Measurements from ENCODE around the gene ACTR2. TPM values are rescaled to one million over a fixed set of nuclear protein-coding genes. Genes with fewer than 3 reads are reported as not detected.
"Not testable (repeated sequence)": the region's sequence is repeated elsewhere in the genome, so short reads cannot be mapped to it uniquely, and the experiment has no call there.

Gene ACTR2
- total RNA-seq, 2 experiments from 2014 or later: 128 to 130 TPM

- no peak overlapping the region for H3K4me3 Mint-ChIP-seq
- H3K27ac Mint-ChIP-seq: no peak overlapping the region
- no peak for TF ChIP-seq CTCF (IDR thresholded peaks at IDR 0.05)
- H3K4me1 Mint-ChIP-seq (ENCODE audit: low read depth): no peaks in the 10 kb centered on the region
- Histone ChIP-seq H3K9me3 (ENCODE audit: control insufficient read depth in 1 of 2, insufficient read depth in 1 of 2, low read length in 2 of 2) (no peaks in the 10 kb centered on the region), H3K4me1 (ENCODE audit: insufficient read depth, low read length) (no peaks in the 10 kb centered on the region), H3K27ac (ENCODE audit: low read depth in 1 of 2, low read length in 2 of 2) (no peak overlapping the region), H3K4me3 (ENCODE audit: low read length) (no peak overlapping the region), H3K36me3 (ENCODE audit: insufficient read depth, low read length) (no peaks in the 10 kb centered on the region), H3K27me3 (ENCODE audit: control insufficient read depth in 1 of 2, insufficient read depth in 2 of 2, low read length in 2 of 2) (no peaks in the 10 kb centered on the region)
- DNase-seq (no peak), ATAC-seq (ENCODE audit: poor library complexity) (no peak)
- H3K36me3 Mint-ChIP-seq (ENCODE audit: low read depth): no peaks in the 10 kb centered on the region
- no peaks in the 10 kb centered on the region for H3K27me3 Mint-ChIP-seq
- no peaks in the 10 kb centered on the region for H3K9me3 Mint-ChIP-seq
- intact Hi-C loops (cut with DNase I, micrococcal nuclease): no loop called here
- CTCF ChIA-PET: no interaction called here
- POLR2A ChIA-PET: interaction anchor here (4.5 kb wide), 1 partner anchor 12 kb away, joined by 23 read pairs; the partner anchor contains the start of gene ACTR2
These were observed 12.8 kb upstream of the ACTR2 start for GRCh38 chr2:65214843-65215242.

GRCh38 chr2:65215946-65216345 lies 11.7 kb upstream of the ACTR2 start:
- intact Hi-C loops (cut with DNase I, micrococcal nuclease): no loop called here
- Histone ChIP-seq H3K9me3 (ENCODE audit: control insufficient read depth in 1 of 2, insufficient read depth in 1 of 2, low read length in 2 of 2) (no peaks in the 10 kb centered on the region), H3K27me3 (ENCODE audit: control insufficient read depth in 1 of 2, insufficient read depth in 2 of 2, low read length in 2 of 2) (no peaks in the 10 kb centered on the region), H3K36me3 (ENCODE audit: insufficient read depth, low read length) (no peaks in the 10 kb centered on the region), H3K27ac (ENCODE audit: low read depth in 1 of 2, low read length in 2 of 2) (no peak overlapping the region), H3K4me3 (ENCODE audit: low read length) (no peak overlapping the region), H3K4me1 (ENCODE audit: insufficient read depth, low read length) (no peaks in the 10 kb centered on the region)
- Mint-ChIP-seq H3K9me3 (no peaks in the 10 kb centered on the region), H3K27me3 (no peaks in the 10 kb centered on the region), H3K27ac (no peak overlapping the region), H3K4me3 (no peak overlapping the region), H3K36me3 (ENCODE audit: low read depth) (no peaks in the 10 kb centered on the region), H3K4me1 (ENCODE audit: low read depth) (no peaks in the 10 kb centered on the region)
- no peak for DNase-seq
- TF ChIP-seq CTCF (IDR thresholded peaks at IDR 0.05): no peak
- ChIA-PET POLR2A (interaction anchor here (4.5 kb wide), 1 partner anchor 11 kb away, joined by 23 read pairs; the partner anchor contains the start of gene ACTR2), CTCF (no interaction called here)
- no peak for ATAC-seq (ENCODE audit: poor library complexity)

GRCh38 chr2:65220432-65221131 lies 7.0 kb upstream of the ACTR2 start:
- no peak overlapping the region for H3K27ac Mint-ChIP-seq
- TF ChIP-seq CTCF (IDR thresholded peaks at IDR 0.05): no peak
- Histone ChIP-seq H3K27me3 (ENCODE audit: control insufficient read depth in 1 of 2, insufficient read depth in 2 of 2, low read length in 2 of 2) (no peaks in the 10 kb centered on the region), H3K9me3 (ENCODE audit: control insufficient read depth in 1 of 2, insufficient read depth in 1 of 2, low read length in 2 of 2) (no peaks in the 10 kb centered on the region), H3K27ac (ENCODE audit: low read depth in 1 of 2, low read length in 2 of 2) (no peak overlapping the region), H3K4me3 (ENCODE audit: low read length) (no peak overlapping the region), H3K36me3 (ENCODE audit: insufficient read depth, low read length) (no peaks in the 10 kb centered on the region), H3K4me1 (ENCODE audit: insufficient read depth, low read length) (no peaks in the 10 kb centered on the region)
- intact Hi-C loops (cut with DNase I, micrococcal nuclease): loop anchor here in 1 of 2 experiments (10.0 kb wide), 2 partner anchors 214 to 1076 kb away; partner anchors contain the start of genes PELI1 and SPRED2
- no peak overlapping the region for H3K4me3 Mint-ChIP-seq
- DNase-seq: no peak
- H3K9me3 Mint-ChIP-seq: no peaks in the 10 kb centered on the region
- ChIA-PET POLR2A (no interaction called here), CTCF (interaction anchor here (0.7 kb wide), 1 partner anchor 141 kb away, joined by 3 read pairs; no protein-coding TSS in a partner anchor)
- ATAC-seq (ENCODE audit: poor library complexity): no peak
- H3K36me3 Mint-ChIP-seq (ENCODE audit: low read depth): no peaks in the 10 kb centered on the region
- H3K27me3 Mint-ChIP-seq: no peaks in the 10 kb centered on the region
- H3K4me1 Mint-ChIP-seq (ENCODE audit: low read depth): no peaks in the 10 kb centered on the region

GRCh38 chr2:65221275-65221674 lies 6.4 kb upstream of the ACTR2 start:
- H3K4me1 Mint-ChIP-seq (ENCODE audit: low read depth); H3K27me3 Mint-ChIP-seq; H3K4me3 ChIP-seq (ENCODE audit: low read length); CTCF ChIA-PET; H3K36me3 ChIP-seq (ENCODE audit: insufficient read depth, low read length); H3K27ac ChIP-seq (ENCODE audit: low read depth in 1 of 2, low read length in 2 of 2); H3K9me3 Mint-ChIP-seq; H3K27ac Mint-ChIP-seq; H3K27me3 ChIP-seq (ENCODE audit: control insufficient read depth in 1 of 2, insufficient read depth in 2 of 2, low read length in 2 of 2); POLR2A ChIA-PET; H3K36me3 Mint-ChIP-seq (ENCODE audit: low read depth); H3K9me3 ChIP-seq (ENCODE audit: control insufficient read depth in 1 of 2, insufficient read depth in 1 of 2, low read length in 2 of 2); H3K4me3 Mint-ChIP-seq; H3K4me1 ChIP-seq (ENCODE audit: insufficient read depth, low read length); ATAC-seq (ENCODE audit: poor library complexity); DNase-seq: not testable (repeated sequence)
- intact Hi-C loops (cut with DNase I, micrococcal nuclease): loop anchor here in 1 of 2 experiments (10.0 kb wide), 2 partner anchors 214 to 1076 kb away; partner anchors contain the start of genes PELI1 and SPRED2
